GM23338 (cell line): ENCODE results near the gene PLEKHM2. TPM values are rescaled to one million over a fixed set of nuclear protein-coding genes. Genes with fewer than 3 reads are reported as not detected.

Source experiments
- ATAC-seq: fragments of 200-7000 bp; cut with Tn5 transposase; 3 replicates; pipeline ENCODE4 v1.9.1; 2020
- DNase-seq: peaks from one replicate; pipeline ENCODE4 v3.0.0-alpha.2; 2015; ENCODE audit warnings: low spot score
- H2AFZ ChIP-seq: fragments of 200-600 bp; sonication (generic); 2 replicates; pipeline ENCODE4 v1.8.0; 2016; ENCODE audit warnings: antibody characterized with exemption, mild to moderate bottlenecking, moderate library complexity
- H3F3A ChIP-seq: fragments of 200-600 bp; sonication (generic); replicated peaks from 2 replicates; pipeline ENCODE4 v1.8.0; 2017; ENCODE audit warnings: antibody characterized with exemption, mixed run types, low read depth
- H3K27ac ChIP-seq: fragments of 200-600 bp; sonication (generic); 2 replicates; pipeline ENCODE4 v1.6.1; 2016; ENCODE audit warnings: low read depth
- H3K27me3 ChIP-seq: fragments of 200-600 bp; sonication (generic); 2 replicates; pipeline ENCODE4 v1.8.0; 2016; ENCODE audit warnings: mild to moderate bottlenecking, mixed run types, moderate library complexity; ENCODE audit not compliant: insufficient read depth
- H3K36me3 ChIP-seq: fragments of 200-600 bp; sonication (generic); 2 replicates; pipeline ENCODE4 v1.8.0; 2016; ENCODE audit warnings: mild to moderate bottlenecking; ENCODE audit not compliant: insufficient read depth
- H3K4me1 ChIP-seq: fragments of 200-600 bp; sonication (generic); 2 replicates; pipeline ENCODE4 v1.8.0; 2016; ENCODE audit warnings: mild to moderate bottlenecking, moderate library complexity; ENCODE audit not compliant: insufficient read depth
- H3K4me2 ChIP-seq: fragments of 200-600 bp; sonication (generic); 2 replicates; pipeline ENCODE4 v1.7.1; 2017; ENCODE audit warnings: mixed run types
- H3K4me3 ChIP-seq: fragments of 200-600 bp; sonication (generic); 2 replicates; pipeline ENCODE4 v1.6.1; 2016; ENCODE audit warnings: mixed run types
- H3K79me2 ChIP-seq: fragments of 200-600 bp; sonication (generic); replicated peaks from 2 replicates; pipeline ENCODE4 v1.8.0; 2017; ENCODE audit warnings: mild to moderate bottlenecking; ENCODE audit not compliant: insufficient read depth
- H3K9me2 ChIP-seq: fragments of 200-600 bp; sonication (generic); 2 replicates; pipeline ENCODE4 v1.8.0; 2017; ENCODE audit not compliant: insufficient read depth
- H4K20me1 ChIP-seq: fragments of 200-600 bp; sonication (generic); replicated peaks from 2 replicates; pipeline ENCODE4 v1.8.0; 2017; ENCODE audit warnings: mild to moderate bottlenecking; ENCODE audit not compliant: insufficient read depth
- H3K27ac Mint-ChIP-seq: 2 replicates; pipeline ENCODE4 v1.8.0; 2020; ENCODE audit warnings: inconsistent platforms, mild to moderate bottlenecking, moderate library complexity, mixed read lengths
- H3K27me3 Mint-ChIP-seq: 3 replicates; pipeline ENCODE4 v1.8.0; 2022; ENCODE audit warnings: low read depth, mild to moderate bottlenecking, moderate library complexity, mixed read lengths, inconsistent platforms; ENCODE audit not compliant: insufficient read depth, poor library complexity
- H3K36me3 Mint-ChIP-seq: 3 replicates; pipeline ENCODE4 v1.8.0; 2021; ENCODE audit warnings: low read depth, mild to moderate bottlenecking, inconsistent platforms, moderate library complexity, mixed read lengths
- H3K4me1 Mint-ChIP-seq: 3 replicates; pipeline ENCODE4 v1.8.0; 2020; ENCODE audit warnings: mild to moderate bottlenecking, inconsistent platforms, mixed read lengths
- H3K4me3 Mint-ChIP-seq: 3 replicates; pipeline ENCODE4 v1.8.0; 2021; ENCODE audit warnings: moderate library complexity, mild to moderate bottlenecking, inconsistent platforms, mixed read lengths
- H3K9me3 Mint-ChIP-seq: 3 replicates; pipeline ENCODE4 v1.8.0; 2020; ENCODE audit warnings: moderate library complexity, mild to moderate bottlenecking, inconsistent platforms, mixed read lengths
- CTCF ChIP-seq, 2 experiments: fragments of 200-600 bp in 1 of 2; sonication (generic) in 1 of 2; conservative IDR thresholded peaks; 2 replicates each; pipeline versions ENCODE4 v1.5.1 to v1.6.1; 2016 to 2017; ENCODE audit warnings: antibody characterized with exemption in 2 of 2, low read depth in 2 of 2, mild to moderate bottlenecking in 2 of 2, moderate library complexity in 1 of 2
- EZH2 ChIP-seq: fragments of 200-600 bp; sonication (generic); IDR thresholded peaks from one replicate; pipeline ENCODE4 v1.8.0; 2017; ENCODE audit warnings: antibody characterized with exemption, mild to moderate bottlenecking, low read depth; ENCODE audit not compliant: unreplicated experiment
- EZH2phosphoT487 ChIP-seq: fragments of 200-600 bp; sonication (generic); IDR thresholded peaks from one replicate; pipeline ENCODE4 v1.8.1; 2018; ENCODE audit warnings: antibody characterized with exemption; ENCODE audit not compliant: unreplicated experiment
- ZNF114 ChIP-seq: fragments of 250-450 bp; sonication (Bioruptor Pico); IDR thresholded peaks from 2 replicates; pipeline ENCODE4 v1.5.0; 2020; ENCODE audit warnings: mild to moderate bottlenecking, moderate library complexity
- ZNF331 ChIP-seq: fragments of 250-450 bp; sonication (Bioruptor Pico); IDR thresholded peaks from 2 replicates; pipeline ENCODE4 v1.5.0; 2020; ENCODE audit warnings: low read depth, mild to moderate bottlenecking, moderate library complexity
- polyA plus RNA-seq: library from polyadenylated mRNA; unstranded; fragments of >200 nt; fragmentation: Nextera tagmentation; extraction: Ambion mirVana; gene quantifications from 2 replicates; pipeline ENCODE4 v1.2.1, GENCODE V29; 2016
- total RNA-seq: library from RNA; depleted of rRNA; stranded (reverse); fragments of >200 nt; shearing (Covaris generic); gene quantifications from 2 replicates; pipeline ENCODE4 v1.2.3, GENCODE V29; 2014
- TF ChIP-seq, protein P1 (sequence below): fragments of 250-450 bp; sonication (Bioruptor Pico); IDR thresholded peaks from 2 replicates; pipeline ENCODE4 v1.5.0; 2020; ENCODE audit warnings: mild to moderate bottlenecking, moderate library complexity
- TF ChIP-seq, protein P2 (sequence below): IDR thresholded peaks from 2 replicates; pipeline ENCODE4 v1.6.1; 2016; ENCODE audit warnings: antibody characterized with exemption

The PLEKHM2 gene
- total and polyA plus RNA-seq, 2 experiments from 2014 or later = 11.2 to 40.0 TPM

- TF ChIP-seq, protein P1, sequence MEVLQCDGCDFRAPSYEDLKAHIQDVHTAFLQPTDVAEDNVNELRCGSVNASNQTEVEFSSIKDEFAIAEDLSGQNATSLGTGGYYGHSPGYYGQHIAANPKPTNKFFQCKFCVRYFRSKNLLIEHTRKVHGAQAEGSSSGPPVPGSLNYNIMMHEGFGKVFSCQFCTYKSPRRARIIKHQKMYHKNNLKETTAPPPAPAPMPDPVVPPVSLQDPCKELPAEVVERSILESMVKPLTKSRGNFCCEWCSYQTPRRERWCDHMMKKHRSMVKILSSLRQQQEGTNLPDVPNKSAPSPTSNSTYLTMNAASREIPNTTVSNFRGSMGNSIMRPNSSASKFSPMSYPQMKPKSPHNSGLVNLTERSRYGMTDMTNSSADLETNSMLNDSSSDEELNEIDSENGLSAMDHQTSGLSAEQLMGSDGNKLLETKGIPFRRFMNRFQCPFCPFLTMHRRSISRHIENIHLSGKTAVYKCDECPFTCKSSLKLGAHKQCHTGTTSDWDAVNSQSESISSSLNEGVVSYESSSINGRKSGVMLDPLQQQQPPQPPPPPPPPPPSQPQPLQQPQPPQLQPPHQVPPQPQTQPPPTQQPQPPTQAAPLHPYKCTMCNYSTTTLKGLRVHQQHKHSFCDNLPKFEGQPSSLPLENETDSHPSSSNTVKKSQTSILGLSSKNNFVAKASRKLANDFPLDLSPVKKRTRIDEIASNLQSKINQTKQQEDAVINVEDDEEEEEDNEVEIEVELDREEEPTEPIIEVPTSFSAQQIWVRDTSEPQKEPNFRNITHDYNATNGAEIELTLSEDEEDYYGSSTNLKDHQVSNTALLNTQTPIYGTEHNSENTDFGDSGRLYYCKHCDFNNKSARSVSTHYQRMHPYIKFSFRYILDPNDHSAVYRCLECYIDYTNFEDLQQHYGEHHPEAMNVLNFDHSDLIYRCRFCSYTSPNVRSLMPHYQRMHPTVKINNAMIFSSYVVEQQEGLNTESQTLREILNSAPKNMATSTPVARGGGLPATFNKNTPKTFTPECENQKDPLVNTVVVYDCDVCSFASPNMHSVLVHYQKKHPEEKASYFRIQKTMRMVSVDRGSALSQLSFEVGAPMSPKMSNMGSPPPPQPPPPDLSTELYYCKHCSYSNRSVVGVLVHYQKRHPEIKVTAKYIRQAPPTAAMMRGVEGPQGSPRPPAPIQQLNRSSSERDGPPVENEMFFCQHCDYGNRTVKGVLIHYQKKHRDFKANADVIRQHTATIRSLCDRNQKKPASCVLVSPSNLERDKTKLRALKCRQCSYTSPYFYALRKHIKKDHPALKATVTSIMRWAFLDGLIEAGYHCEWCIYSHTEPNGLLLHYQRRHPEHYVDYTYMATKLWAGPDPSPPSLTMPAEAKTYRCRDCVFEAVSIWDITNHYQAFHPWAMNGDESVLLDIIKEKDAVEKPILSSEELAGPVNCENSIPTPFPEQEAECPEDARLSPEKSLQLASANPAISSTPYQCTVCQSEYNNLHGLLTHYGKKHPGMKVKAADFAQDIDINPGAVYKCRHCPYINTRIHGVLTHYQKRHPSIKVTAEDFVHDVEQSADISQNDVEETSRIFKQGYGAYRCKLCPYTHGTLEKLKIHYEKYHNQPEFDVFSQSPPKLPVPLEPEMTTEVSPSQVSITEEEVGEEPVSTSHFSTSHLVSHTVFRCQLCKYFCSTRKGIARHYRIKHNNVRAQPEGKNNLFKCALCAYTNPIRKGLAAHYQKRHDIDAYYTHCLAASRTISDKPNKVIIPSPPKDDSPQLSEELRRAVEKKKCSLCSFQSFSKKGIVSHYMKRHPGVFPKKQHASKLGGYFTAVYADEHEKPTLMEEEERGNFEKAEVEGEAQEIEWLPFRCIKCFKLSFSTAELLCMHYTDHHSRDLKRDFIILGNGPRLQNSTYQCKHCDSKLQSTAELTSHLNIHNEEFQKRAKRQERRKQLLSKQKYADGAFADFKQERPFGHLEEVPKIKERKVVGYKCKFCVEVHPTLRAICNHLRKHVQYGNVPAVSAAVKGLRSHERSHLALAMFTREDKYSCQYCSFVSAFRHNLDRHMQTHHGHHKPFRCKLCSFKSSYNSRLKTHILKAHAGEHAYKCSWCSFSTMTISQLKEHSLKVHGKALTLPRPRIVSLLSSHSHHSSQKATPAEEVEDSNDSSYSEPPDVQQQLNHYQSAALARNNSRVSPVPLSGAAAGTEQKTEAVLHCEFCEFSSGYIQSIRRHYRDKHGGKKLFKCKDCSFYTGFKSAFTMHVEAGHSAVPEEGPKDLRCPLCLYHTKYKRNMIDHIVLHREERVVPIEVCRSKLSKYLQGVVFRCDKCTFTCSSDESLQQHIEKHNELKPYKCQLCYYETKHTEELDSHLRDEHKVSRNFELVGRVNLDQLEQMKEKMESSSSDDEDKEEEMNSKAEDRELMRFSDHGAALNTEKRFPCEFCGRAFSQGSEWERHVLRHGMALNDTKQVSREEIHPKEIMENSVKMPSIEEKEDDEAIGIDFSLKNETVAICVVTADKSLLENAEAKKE = no peak
- TF ChIP-seq EZH2phosphoT487 = no peak
- TF ChIP-seq EZH2 = no peak
- TF ChIP-seq ZNF331 (CRISPR knock-in tag) = no peak
- TF ChIP-seq, protein P2, sequence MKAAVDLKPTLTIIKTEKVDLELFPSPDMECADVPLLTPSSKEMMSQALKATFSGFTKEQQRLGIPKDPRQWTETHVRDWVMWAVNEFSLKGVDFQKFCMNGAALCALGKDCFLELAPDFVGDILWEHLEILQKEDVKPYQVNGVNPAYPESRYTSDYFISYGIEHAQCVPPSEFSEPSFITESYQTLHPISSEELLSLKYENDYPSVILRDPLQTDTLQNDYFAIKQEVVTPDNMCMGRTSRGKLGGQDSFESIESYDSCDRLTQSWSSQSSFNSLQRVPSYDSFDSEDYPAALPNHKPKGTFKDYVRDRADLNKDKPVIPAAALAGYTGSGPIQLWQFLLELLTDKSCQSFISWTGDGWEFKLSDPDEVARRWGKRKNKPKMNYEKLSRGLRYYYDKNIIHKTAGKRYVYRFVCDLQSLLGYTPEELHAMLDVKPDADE = no peak
Measured at GRCh38 chr1:15654091-15654690, 29.9 kb upstream of the PLEKHM2 start (continued).

DNA sequence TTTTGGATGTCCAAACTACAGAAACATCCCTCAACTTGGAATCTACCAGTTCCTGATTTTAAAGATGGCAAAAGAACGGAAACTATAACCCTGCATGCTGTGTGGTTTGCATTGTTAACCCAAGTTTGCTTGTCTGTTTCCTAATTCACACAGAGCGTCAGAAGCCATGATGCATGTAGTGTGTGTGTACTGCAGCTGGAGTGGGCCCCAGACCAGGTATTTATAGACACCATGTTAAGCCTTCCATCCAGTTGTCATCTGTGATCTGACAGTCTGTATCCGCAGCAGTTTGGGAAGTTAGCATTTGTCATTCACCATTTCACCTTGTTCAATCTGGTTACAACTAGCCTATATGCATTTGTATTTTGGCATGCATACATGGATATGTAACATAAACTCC, 27.7 kb upstream of the PLEKHM2 start:
- H3K9me3 Mint-ChIP-seq = no peaks in the 10 kb centered on the region
- Histone ChIP-seq H3F3A (no peaks in the 10 kb centered on the region), H3K4me2 (no peak overlapping the region), H3K36me3 (peaks cover 62% of the 10 kb centered on the region), H3K27me3 (no peaks in the 10 kb centered on the region), H4K20me1 (peaks cover 15% of the 10 kb centered on the region), H3K4me3 (no peak overlapping the region), H3K9me2 (no peaks in the 10 kb centered on the region), H3K27ac (no peak overlapping the region), H3K4me1 (no peaks in the 10 kb centered on the region), H2AFZ (no peak overlapping the region), H3K79me2 (no peaks in the 10 kb centered on the region; the same call in 1 of the 2 replicates)
- no peak for TF ChIP-seq ZNF114 (CRISPR knock-in tag)
- TF ChIP-seq EZH2 = no peak
- TF ChIP-seq CTCF (conservative IDR thresholded peaks at IDR 0.05; ENCODE audit: low read depth in 2 of 2) = no peak
- H3K36me3 Mint-ChIP-seq = peaks cover 68% of the 10 kb centered on the region
- DNase-seq = no peak
- no peaks in the 10 kb centered on the region for H3K4me1 Mint-ChIP-seq
- no peak overlapping the region for H3K27ac Mint-ChIP-seq
- no peaks in the 10 kb centered on the region for H3K27me3 Mint-ChIP-seq
- no peak for ATAC-seq
- no peak overlapping the region for H3K4me3 Mint-ChIP-seq
